HepG2 (cell line): Measurements from ENCODE around the gene MLLT1. TPM values are rescaled to one million over a fixed set of nuclear protein-coding genes. Genes with fewer than 3 reads are reported as not detected.
A peak's percentile ranks its signal among the peaks of the same experiment; 100 is the strongest.

Source experiments
- ATAC-seq: fragments of 200-7000 bp; cut with Tn5 transposase; 3 replicates; pipeline ENCODE4 v1.9.1; 2020; ENCODE audit warnings: mild to moderate bottlenecking, moderate library complexity
- BruUV-seq: library from RNA; stranded (reverse); fragments of 400-500 nt; replicated peaks from 2 replicates; lab custom pipeline; 2021; lab: Mats Ljungman, UMichigan
- CTCF ChIA-PET: fragments of 300-600 bp; formaldehyde crosslinking; extraction: SDS; loops from one replicate; lab custom pipeline; 2021; ENCODE audit warnings: low total read pairs, inconsistent platforms, low intra/inter-chr PET ratio; lab: Yijun Ruan, JAX
- POLR2A ChIA-PET: fragments of 350-600 bp; sonication (Branson Sonifier 250); formaldehyde crosslinking; loops from one replicate; lab custom pipeline; 2020; ENCODE audit warnings: antibody characterized with exemption, inconsistent platforms; lab: Yijun Ruan, JAX
- DNase-seq: peaks from one replicate; pipeline ENCODE4 v3.0.0-alpha.2; 2015; ENCODE audit warnings: low spot score
- FAIRE-seq: peaks from 3 replicates; lab custom pipeline; 2011; peaks lifted over from hg19 to GRCh38; lab: Jason Lieb, UNC
- H2AFZ ChIP-seq: one replicate; pipeline ENCODE4 v1.6.1; 2011; ENCODE audit warnings: low read length, inconsistent platforms
- H3K27ac ChIP-seq: fragments of 300-600 bp; 3 replicates; pipeline ENCODE4 v1.8.0; 2011; ENCODE audit warnings: mixed run types, mild to moderate bottlenecking, mixed read lengths, low read length, inconsistent platforms; ENCODE audit not compliant: insufficient read depth; ENCODE audit errors: extremely low read length
- H3K27me3 ChIP-seq, 2 experiments: fragments of 200-600 bp in 1 of 2; 2 replicates in 1 of 2; 3 replicates in 1 of 2; pipeline versions ENCODE4 v1.6.0 to v1.8.0; 2011; ENCODE audit warnings: low read length in 2 of 2, mild to moderate bottlenecking in 2 of 2, moderate library complexity in 2 of 2, inconsistent platforms in 1 of 2; ENCODE audit not compliant: insufficient read depth in 2 of 2, control insufficient read depth in 1 of 2
- H3K36me3 ChIP-seq, 2 experiments: fragments of 200-600 bp in 1 of 2; replicated peaks in 1 of 2; 2 replicates in 1 of 2; 3 replicates in 1 of 2; pipeline versions ENCODE4 v1.5.1 to v1.8.0; 2011; ENCODE audit warnings: low read length in 2 of 2, inconsistent platforms in 1 of 2; ENCODE audit not compliant: insufficient read depth in 2 of 2, control insufficient read depth in 1 of 2
- H3K4me1 ChIP-seq: 2 replicates; pipeline ENCODE4 v1.5.1; 2012; ENCODE audit warnings: low read length, inconsistent platforms; ENCODE audit not compliant: insufficient read depth
- H3K4me2 ChIP-seq: 2 replicates; pipeline ENCODE4 v1.6.0; 2011; ENCODE audit warnings: low read depth, low read length, inconsistent platforms
- H3K4me3 ChIP-seq, 3 experiments: fragments of 200-600 bp in 1 of 3; sonication (generic), shearing (Covaris generic) in 1 of 3; replicated peaks in 1 of 3; 2 replicates each; pipeline ENCODE4 v1.5.1; 2011 to 2016; ENCODE audit warnings: low read length in 3 of 3, inconsistent platforms in 2 of 3, low read depth in 2 of 3, mild to moderate bottlenecking in 2 of 3, control low read depth in 1 of 3, mixed read lengths in 1 of 3; ENCODE audit not compliant: insufficient read depth in 1 of 3
- H3K79me2 ChIP-seq: one replicate; pipeline ENCODE4 v1.6.1; 2011; ENCODE audit warnings: low read length, inconsistent platforms; ENCODE audit not compliant: insufficient read depth
- H3K9ac ChIP-seq: 2 replicates; pipeline ENCODE4 v1.6.0; 2011; ENCODE audit warnings: mild to moderate bottlenecking, low read depth, low read length, inconsistent platforms; ENCODE audit not compliant: insufficient read depth
- H3K9me3 ChIP-seq: 2 replicates; pipeline ENCODE4 v1.5.1; 2012; ENCODE audit warnings: mild to moderate bottlenecking, low read length
- H4K20me1 ChIP-seq: 2 replicates; pipeline ENCODE4 v1.6.0; 2011; ENCODE audit warnings: inconsistent platforms, mild to moderate bottlenecking, low read length, moderate library complexity; ENCODE audit not compliant: insufficient read depth
- CBX1 ChIP-seq: IDR thresholded peaks from one replicate; pipeline ENCODE4 v1.6.1; 2016; ENCODE audit warnings: antibody characterized with exemption, low read depth
- CBX5 ChIP-seq: sonication (generic); formaldehyde crosslinking; IDR thresholded peaks from 2 replicates; pipeline ENCODE4 v1.4.0; 2020; ENCODE audit warnings: missing genetic modification reagents, borderline replicate concordance
- HNF4G ChIP-seq, 2 experiments: sonication (generic) in 1 of 2; formaldehyde crosslinking in 1 of 2; IDR thresholded peaks; 2 replicates each; pipeline versions ENCODE4 v1.4.0 to v1.6.1; 2011 to 2020; ENCODE audit warnings: borderline replicate concordance in 2 of 2, low read depth in 2 of 2, mild to moderate bottlenecking in 2 of 2, low read length in 1 of 2, missing genetic modification reagents in 1 of 2, moderate library complexity in 1 of 2
- MBNL3 ChIP-seq: fragments of 250-450 bp; sonication (Bioruptor Pico); conservative IDR thresholded peaks from 2 replicates; pipeline ENCODE4 v1.8.0; 2022; ENCODE audit warnings: mild to moderate bottlenecking, inconsistent platforms
- MIER2 ChIP-seq: IDR thresholded peaks from 2 replicates; pipeline ENCODE4 v1.6.1; 2016; ENCODE audit warnings: missing biosample characterization, missing genetic modification reagents
- PBX2 ChIP-seq: IDR thresholded peaks from 2 replicates; pipeline ENCODE4 v1.6.1; 2016; ENCODE audit warnings: control low read depth
- SETDB1 ChIP-seq: sonication (generic); formaldehyde crosslinking; IDR thresholded peaks from 2 replicates; pipeline ENCODE4 v1.5.1; 2020; ENCODE audit warnings: missing genetic modification reagents, mild to moderate bottlenecking, borderline replicate concordance
- TOPORS ChIP-seq: sonication (generic); formaldehyde crosslinking; IDR thresholded peaks from 2 replicates; pipeline ENCODE4 v1.8.0; 2023; ENCODE audit warnings: mild to moderate bottlenecking, missing genetic modification reagents
- ZBTB44 ChIP-seq: sonication (generic); formaldehyde crosslinking; IDR thresholded peaks from 2 replicates; pipeline ENCODE4 v1.4.0; 2020; ENCODE audit warnings: missing genetic modification reagents
- ZNF280D ChIP-seq: sonication (generic); formaldehyde crosslinking; IDR thresholded peaks from 2 replicates; pipeline ENCODE4 v1.5.1; 2020; ENCODE audit warnings: mild to moderate bottlenecking, missing genetic modification reagents
- ZNF430 ChIP-seq: sonication (generic); formaldehyde crosslinking; IDR thresholded peaks from 2 replicates; pipeline ENCODE4 v1.9.0; 2021; ENCODE audit warnings: mild to moderate bottlenecking, missing genetic modification reagents
- ZNF616 ChIP-seq: sonication (generic); formaldehyde crosslinking; IDR thresholded peaks from 2 replicates; pipeline ENCODE4 v1.5.0; 2020; ENCODE audit warnings: low read depth, mild to moderate bottlenecking, missing genetic modification reagents
- ZSCAN9 ChIP-seq: IDR thresholded peaks from 2 replicates; pipeline ENCODE4 v1.6.1; 2016; ENCODE audit warnings: borderline replicate concordance
- WGBS: methylation state at CpG from one replicate; pipeline ENCODE4 v1.1.6; 2017; ENCODE audit warnings: low lambda C conversion rate; 5-methylcytosine and 5-hydroxymethylcytosine counted together
- in situ Hi-C: cut with HindIII; loops from 2 replicates; pipeline ENCODE4 v1.10.0; 2017; ENCODE audit warnings: low pct_unique_long_range_greater_than_20kb; ENCODE audit not compliant: extremely low pct_ligation_motif_present
- intact Hi-C: fragments of 100-400 bp; cut with micrococcal nuclease; formaldehyde crosslinking; loops from one replicate; pipeline ENCODE4 v1.10.0; 2022; ENCODE audit not compliant: unreplicated experiment
- polyA plus RNA-seq, 8 experiments: library from polyadenylated mRNA; depleted of rRNA in 3 of 8; stranded (reverse) in 7 of 8; unstranded in 1 of 8; fragments of >200 nt; fragmentation: Illumina TruSeq in 4 of 8; extraction: Trizol in 4 of 8; gene quantifications; 2 replicates each; pipeline versions ENCODE4 v1.2.1 to v1.2.3, GENCODE V29; 2011 to 2016; ENCODE audit warnings: low read depth in 4 of 8, missing spikeins in 1 of 8, mixed read lengths in 1 of 8; ENCODE audit not compliant: insufficient read depth in 1 of 8
- total RNA-seq, 5 experiments: library from RNA; depleted of rRNA; stranded (reverse); fragments of >200 nt; fragmentation: Illumina TruSeq; extraction: Trizol; gene quantifications; 2 replicates each; pipeline ENCODE4 v1.2.3, GENCODE V29; 2016; ENCODE audit warnings: low read depth in 1 of 5

MLLT1 gene
- total and polyA plus RNA-seq, 2 of the 13 experiments (the other 11 are each of a cell fraction or from before 2014, with no cell fraction given): 11.7 to 12.2 TPM

GRCh38 chr19:6297202-6297601 is 17.4 kb upstream of the MLLT1 start:
- Histone ChIP-seq H3K9ac (no peak overlapping the region), H3K9me3 (peaks cover 25% of the 10 kb centered on the region), H3K4me1 (no peaks in the 10 kb centered on the region), H3K36me3 (no peaks in the 10 kb centered on the region), H4K20me1 (no peaks in the 10 kb centered on the region), H3K4me2 (no peak overlapping the region), H3K27me3 (no peaks in the 10 kb centered on the region), H3K4me3 (no peak overlapping the region), H3K79me2 (no peaks in the 10 kb centered on the region), H2AFZ (no peak overlapping the region), H3K27ac (no peak overlapping the region)
- intact Hi-C loops: no loop called here
- CTCF ChIA-PET: no interaction called here
- FAIRE-seq: no peak
- DNase-seq: no peak
- TF ChIP-seq HNF4G (IDR thresholded peaks at IDR 0.05; ENCODE audit: borderline replicate concordance, low read depth, low read length): no peak
- no peak for TF ChIP-seq HNF4G (CRISPR knock-in tag; IDR thresholded peaks at IDR 0.05; ENCODE audit: borderline replicate concordance, low read depth)
- no peak for TF ChIP-seq ZNF430 (CRISPR knock-in tag)
- TF ChIP-seq MIER2: no peak
- no peak for TF ChIP-seq ZSCAN9 (CRISPR knock-in tag)
- no TSS peak for BruUV-seq
- POLR2A ChIA-PET: interaction anchor here (1.9 kb wide), 1 partner anchor 10 kb away, joined by 4 read pairs; no protein-coding TSS in a partner anchor
- WGBS: 31% methylated on average over 3 of the region's 6 CpGs
- in situ Hi-C loops: no loop called here
- no peak for ATAC-seq

GRCh38 chr19:6292006-6292405 is 12.2 kb upstream of the MLLT1 start:
- DNase-seq (no peak), ATAC-seq (no peak), FAIRE-seq (no peak)
- no peak overlapping the region for H2AFZ ChIP-seq
- H3K4me1 ChIP-seq: peaks cover 12% of the 10 kb centered on the region
- intact Hi-C loops (no loop called here), in situ Hi-C loops (no loop called here)
- no peak overlapping the region for H3K4me3 ChIP-seq
- no peaks in the 10 kb centered on the region for H3K36me3 ChIP-seq
- H3K9ac ChIP-seq: no peak overlapping the region
- H3K27me3 ChIP-seq: no peaks in the 10 kb centered on the region
- ChIA-PET POLR2A (no interaction called here), CTCF (no interaction called here)
- no TSS peak for BruUV-seq
- 35% methylated on average over 4 of the region's 4 CpGs for WGBS
- H3K9me3 ChIP-seq: peaks cover 48% of the 10 kb centered on the region
- H3K79me2 ChIP-seq: no peaks in the 10 kb centered on the region
- H3K4me2 ChIP-seq: no peak overlapping the region
- no peaks in the 10 kb centered on the region for H4K20me1 ChIP-seq
- no peak overlapping the region for H3K27ac ChIP-seq
- TF ChIP-seq SETDB1 (CRISPR knock-in tag) (peak; percentile 96; the same call in 1 of the 2 replicates), CBX1 (peak; percentile 96), ZNF616 (CRISPR knock-in tag) (peak; percentile 100), ZNF280D (CRISPR knock-in tag) (peak; percentile 97), TOPORS (CRISPR knock-in tag) (peak; percentile 93; the same call in 1 of the 2 replicates), MBNL3 (no peak), PBX2 (CRISPR knock-in tag) (no peak), ZBTB44 (CRISPR knock-in tag) (no peak), CBX5 (peak; percentile 91)
